ENCODE data around the gene MCC.

DNA sequence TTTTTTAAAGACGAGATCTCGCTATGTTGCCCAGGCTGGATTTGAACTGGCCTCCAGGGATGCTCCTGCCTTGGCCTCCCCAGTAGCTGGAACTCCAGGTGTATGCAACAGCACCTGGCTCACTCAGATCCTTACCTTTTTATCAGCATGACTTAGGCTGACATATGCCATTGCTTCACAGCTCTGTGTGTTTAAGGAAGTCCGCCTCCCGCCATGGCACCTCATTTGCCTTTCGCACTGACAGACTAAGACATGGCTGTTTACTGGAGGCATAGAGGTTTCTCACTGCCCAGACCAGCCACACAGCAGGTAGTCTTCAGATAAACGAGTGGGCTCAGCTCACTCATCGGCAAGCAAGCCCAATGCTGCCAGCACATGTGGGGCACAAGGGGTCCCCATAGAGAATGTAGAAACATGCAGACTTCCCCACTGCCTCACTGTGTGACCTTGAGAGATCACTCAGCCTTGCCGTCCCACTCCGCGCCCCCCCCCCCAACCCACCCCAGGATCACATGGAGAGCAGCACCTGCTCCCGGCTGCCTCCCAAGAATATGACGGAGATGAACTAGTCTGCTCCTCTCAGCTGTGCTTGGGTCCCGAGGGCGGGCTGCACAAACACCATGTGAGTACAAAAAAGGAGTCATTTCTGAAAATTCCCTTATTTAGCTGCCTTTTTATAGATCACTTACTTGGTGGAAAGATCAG lies 448.9 kb downstream of the MCC start:
- no peak for TF ChIP-seq POLR2A (IDR thresholded peaks at IDR 0.05)
- TF ChIP-seq, protein P1, sequence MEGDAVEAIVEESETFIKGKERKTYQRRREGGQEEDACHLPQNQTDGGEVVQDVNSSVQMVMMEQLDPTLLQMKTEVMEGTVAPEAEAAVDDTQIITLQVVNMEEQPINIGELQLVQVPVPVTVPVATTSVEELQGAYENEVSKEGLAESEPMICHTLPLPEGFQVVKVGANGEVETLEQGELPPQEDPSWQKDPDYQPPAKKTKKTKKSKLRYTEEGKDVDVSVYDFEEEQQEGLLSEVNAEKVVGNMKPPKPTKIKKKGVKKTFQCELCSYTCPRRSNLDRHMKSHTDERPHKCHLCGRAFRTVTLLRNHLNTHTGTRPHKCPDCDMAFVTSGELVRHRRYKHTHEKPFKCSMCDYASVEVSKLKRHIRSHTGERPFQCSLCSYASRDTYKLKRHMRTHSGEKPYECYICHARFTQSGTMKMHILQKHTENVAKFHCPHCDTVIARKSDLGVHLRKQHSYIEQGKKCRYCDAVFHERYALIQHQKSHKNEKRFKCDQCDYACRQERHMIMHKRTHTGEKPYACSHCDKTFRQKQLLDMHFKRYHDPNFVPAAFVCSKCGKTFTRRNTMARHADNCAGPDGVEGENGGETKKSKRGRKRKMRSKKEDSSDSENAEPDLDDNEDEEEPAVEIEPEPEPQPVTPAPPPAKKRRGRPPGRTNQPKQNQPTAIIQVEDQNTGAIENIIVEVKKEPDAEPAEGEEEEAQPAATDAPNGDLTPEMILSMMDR (IDR thresholded peaks at IDR 0.05): no peak
